Esophagus squamous epithelium (tissue), 5 donors: ENCODE data around the gene ARHGEF3. TPM values are rescaled to one million over a fixed set of nuclear protein-coding genes. Genes with fewer than 3 reads are reported as not detected.

Experiments used
- DNase-seq: peaks from one replicate; lab custom pipeline; 2025; lab: John Stamatoyannopoulos, UW
- H3K27ac ChIP-seq, 4 donors: fragments of 200-600 bp; sonication (generic); one replicate each; pipeline ENCODE4 v1.5.1; 2016 to 2019; ENCODE audit warnings: mild to moderate bottlenecking in 1 of 4
- H3K27me3 ChIP-seq, 4 donors: fragments of 200-600 bp; sonication (generic); 1 replicate in 3 of 4; 2 replicates in 1 of 4; pipeline versions ENCODE4 v1.5.1 to v1.6.0; 2017 to 2021; ENCODE audit warnings: antibody characterized with exemption in 1 of 4
- H3K36me3 ChIP-seq, 3 donors: fragments of 200-600 bp; sonication (generic); one replicate each; pipeline ENCODE4 v1.5.1; 2016 to 2019
- H3K4me1 ChIP-seq, 3 donors: fragments of 200-600 bp; sonication (generic); one replicate each; pipeline ENCODE4 v1.5.1; 2017 to 2019
- H3K4me3 ChIP-seq, 4 donors: fragments of 200-600 bp; sonication (generic); 1 replicate in 3 of 4; 2 replicates in 1 of 4; pipeline ENCODE4 v1.5.1; 2016 to 2019; ENCODE audit warnings: mild to moderate bottlenecking in 2 of 4, moderate library complexity in 1 of 4
- H3K9me3 ChIP-seq, 3 donors: fragments of 200-600 bp; sonication (generic); one replicate each; pipeline ENCODE4 v1.5.1; 2016 to 2019
- POLR2A ChIP-seq, 4 donors: fragments of 450-650 bp; IDR thresholded peaks; one replicate each; pipeline ENCODE4 v1.6.1; 2017; ENCODE audit warnings: antibody characterized with exemption in 4 of 4, mild to moderate bottlenecking in 4 of 4, moderate library complexity in 3 of 4
- WGBS, 2 donors: methylation state at CpG; one replicate each; pipeline ENCODE4 v1.1.5; 2018; 5-methylcytosine and 5-hydroxymethylcytosine counted together
- intact Hi-C: fragments of 100-400 bp; cut with DNase I; formaldehyde crosslinking; loops from one replicate; pipeline ENCODE4 v1.15.0; 2022
- total RNA-seq, 4 donors: library from RNA; depleted of rRNA; stranded (reverse); fragments of >200 nt; gene quantifications; one replicate each; pipeline ENCODE4 v1.1.0, GENCODE V29; 2016
- TF ChIP-seq, protein P1 (sequence below), 6 experiments: fragments of 450-650 bp in 4 of 6; fragments of 200-600 bp in 2 of 6; sonication (generic) in 2 of 6; IDR thresholded peaks; one replicate each; pipeline ENCODE4 v1.5.1; 2016 to 2019; ENCODE audit warnings: antibody characterized with exemption in 6 of 6, mild to moderate bottlenecking in 4 of 6, moderate library complexity in 4 of 6
- donor health status: DM: yes; HTN: yes; CAD: no.

ARHGEF3 gene
- total RNA-seq, 4 donors from 2014 or later: 20.6 to 26.3 (median 24.7) TPM

DNA sequence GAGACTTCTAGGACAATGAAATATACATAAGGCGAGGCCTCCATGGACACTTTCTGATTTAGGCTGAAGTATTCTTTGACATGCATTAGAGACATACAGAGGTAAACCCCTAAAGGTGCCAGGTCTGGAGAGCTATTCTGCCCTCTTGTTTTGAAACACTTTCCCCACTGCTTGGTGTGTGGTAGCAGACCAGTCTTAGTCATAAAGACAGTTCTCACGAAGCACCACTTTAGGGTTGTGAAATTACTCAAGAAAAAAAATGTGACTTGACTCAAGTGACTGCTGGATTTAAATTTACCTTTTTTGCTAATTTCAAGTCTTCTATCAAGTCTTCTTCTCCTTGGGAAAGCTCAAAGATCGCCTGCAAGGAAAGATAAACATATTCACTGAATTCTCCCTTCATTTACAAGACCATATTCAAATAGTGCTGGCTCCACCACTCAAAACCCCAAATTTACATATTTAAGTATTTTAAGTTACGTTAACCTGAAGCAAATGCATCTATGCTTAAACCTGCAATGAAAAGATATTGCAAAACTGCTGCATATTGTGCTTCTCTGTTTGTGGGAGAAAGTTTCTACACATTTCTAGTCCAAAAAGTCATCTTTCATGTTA is 48.4 kb downstream of the ARHGEF3 start:
- WGBS, 2 donors: 64 to 69% methylated on average over 4 of the region's 4 CpGs
- Histone ChIP-seq H3K9me3 (no peaks in the 10 kb centered on the region), H3K27me3 (no peaks in the 10 kb centered on the region), H3K27ac (peak overlapping the region in 2 of 4 donors; percentile 53 to 58), H3K36me3 (peaks cover 0 to 63% (median 5%) of the 10 kb centered on the region in 3 donors), H3K4me3 (no peak overlapping the region), H3K4me1 (peaks cover 5 to 65% (median 14%) of the 10 kb centered on the region in 3 donors)
- TF ChIP-seq, protein P1, sequence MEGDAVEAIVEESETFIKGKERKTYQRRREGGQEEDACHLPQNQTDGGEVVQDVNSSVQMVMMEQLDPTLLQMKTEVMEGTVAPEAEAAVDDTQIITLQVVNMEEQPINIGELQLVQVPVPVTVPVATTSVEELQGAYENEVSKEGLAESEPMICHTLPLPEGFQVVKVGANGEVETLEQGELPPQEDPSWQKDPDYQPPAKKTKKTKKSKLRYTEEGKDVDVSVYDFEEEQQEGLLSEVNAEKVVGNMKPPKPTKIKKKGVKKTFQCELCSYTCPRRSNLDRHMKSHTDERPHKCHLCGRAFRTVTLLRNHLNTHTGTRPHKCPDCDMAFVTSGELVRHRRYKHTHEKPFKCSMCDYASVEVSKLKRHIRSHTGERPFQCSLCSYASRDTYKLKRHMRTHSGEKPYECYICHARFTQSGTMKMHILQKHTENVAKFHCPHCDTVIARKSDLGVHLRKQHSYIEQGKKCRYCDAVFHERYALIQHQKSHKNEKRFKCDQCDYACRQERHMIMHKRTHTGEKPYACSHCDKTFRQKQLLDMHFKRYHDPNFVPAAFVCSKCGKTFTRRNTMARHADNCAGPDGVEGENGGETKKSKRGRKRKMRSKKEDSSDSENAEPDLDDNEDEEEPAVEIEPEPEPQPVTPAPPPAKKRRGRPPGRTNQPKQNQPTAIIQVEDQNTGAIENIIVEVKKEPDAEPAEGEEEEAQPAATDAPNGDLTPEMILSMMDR (IDR thresholded peaks at IDR 0.05): no peak
- TF ChIP-seq POLR2A (IDR thresholded peaks at IDR 0.05): no peak
- intact Hi-C loops: no loop called here
- no peak for DNase-seq

DNA sequence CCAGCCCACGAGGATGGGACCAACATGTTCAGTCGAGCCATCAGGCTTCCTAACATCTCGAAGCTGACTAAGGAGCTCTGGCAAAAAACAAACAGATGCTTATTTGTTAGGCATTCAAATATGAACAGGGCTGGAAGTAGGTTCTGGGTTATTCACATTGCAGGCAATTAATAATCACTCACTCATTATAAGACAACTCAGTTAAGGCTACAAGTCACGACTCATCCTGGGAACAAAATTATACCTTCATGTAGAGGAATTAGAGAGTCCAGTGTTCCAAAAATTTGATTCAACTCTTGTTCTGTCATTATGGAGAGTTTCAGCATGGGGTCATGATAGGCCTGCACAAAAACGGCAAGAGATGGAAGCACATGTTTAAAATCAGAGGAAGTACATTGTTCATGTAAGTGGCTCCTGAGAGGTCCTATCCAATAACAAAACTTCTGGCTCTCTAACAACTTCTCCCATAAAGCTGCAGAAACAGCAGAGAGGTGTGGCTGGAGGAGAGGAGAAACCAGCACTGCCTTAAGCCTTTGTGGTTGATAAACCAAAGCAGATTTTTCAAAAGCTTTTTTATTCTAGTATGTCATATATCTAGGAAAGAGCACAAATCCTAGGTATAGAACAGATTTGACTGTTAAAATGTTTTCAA is 50.6 kb downstream of the ARHGEF3 start:
- no peak for DNase-seq
- intact Hi-C loops: no loop called here
- Histone ChIP-seq H3K9me3 (no peaks in the 10 kb centered on the region), H3K27ac (peak overlapping the region in 2 of 4 donors; percentile 62 to 63), H3K4me1 (peaks cover 0 to 58% (median 10%) of the 10 kb centered on the region in 3 donors), H3K27me3 (no peaks in the 10 kb centered on the region), H3K36me3 (peaks cover 0 to 83% (median 5%) of the 10 kb centered on the region in 3 donors), H3K4me3 (no peak overlapping the region)
- TF ChIP-seq, protein P1 (IDR thresholded peaks at IDR 0.05): no peak
- WGBS, 2 donors: 41% methylated on average over 5 of the region's 5 CpGs

DNA sequence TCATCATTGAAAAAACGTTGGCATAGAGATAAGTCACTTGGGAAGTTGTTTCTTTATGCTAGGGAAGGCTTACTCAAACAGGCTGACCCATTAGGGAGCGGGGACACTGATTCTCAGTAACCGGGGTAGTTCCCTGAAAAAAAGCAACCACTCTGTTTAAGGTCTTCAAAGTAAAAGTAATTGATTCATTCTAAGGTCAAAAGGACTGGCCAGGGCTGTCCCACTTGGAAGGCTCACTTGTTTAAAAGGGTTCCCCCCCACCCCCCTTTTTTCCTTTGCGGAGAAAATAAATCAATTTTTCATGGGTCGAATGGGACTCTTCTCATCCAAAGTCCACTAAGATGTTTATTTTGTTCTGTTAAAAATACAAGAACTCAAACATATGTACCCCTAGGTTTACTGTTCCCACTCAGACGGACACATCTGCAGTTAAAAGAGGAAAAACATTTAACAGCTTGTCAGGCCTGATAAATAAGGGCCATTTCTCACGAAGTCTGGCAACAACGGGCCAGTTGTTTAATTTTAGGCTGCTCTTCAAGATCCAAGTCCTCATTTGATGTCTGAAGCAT is 53.0 kb downstream of the ARHGEF3 start:
- peak overlapping the region in 3 of 4 donors; percentile 37 to 58 (median 53) for H3K27ac ChIP-seq
- H3K36me3 ChIP-seq: peaks cover 0 to 89% (median 16%) of the 10 kb centered on the region in 3 donors
- no peaks in the 10 kb centered on the region for H3K27me3 ChIP-seq
- DNase-seq: no peak
- TF ChIP-seq, protein P1 (IDR thresholded peaks at IDR 0.05): no peak
- TF ChIP-seq POLR2A (IDR thresholded peaks at IDR 0.05): no peak
- intact Hi-C loops: no loop called here
- no peak overlapping the region for H3K4me3 ChIP-seq
- no peaks in the 10 kb centered on the region for H3K9me3 ChIP-seq
- H3K4me1 ChIP-seq: peaks cover 0 to 34% (median 5%) of the 10 kb centered on the region in 3 donors
- 53 to 66% methylated on average over 8 of the region's 8 CpGs for WGBS, 2 donors

DNA sequence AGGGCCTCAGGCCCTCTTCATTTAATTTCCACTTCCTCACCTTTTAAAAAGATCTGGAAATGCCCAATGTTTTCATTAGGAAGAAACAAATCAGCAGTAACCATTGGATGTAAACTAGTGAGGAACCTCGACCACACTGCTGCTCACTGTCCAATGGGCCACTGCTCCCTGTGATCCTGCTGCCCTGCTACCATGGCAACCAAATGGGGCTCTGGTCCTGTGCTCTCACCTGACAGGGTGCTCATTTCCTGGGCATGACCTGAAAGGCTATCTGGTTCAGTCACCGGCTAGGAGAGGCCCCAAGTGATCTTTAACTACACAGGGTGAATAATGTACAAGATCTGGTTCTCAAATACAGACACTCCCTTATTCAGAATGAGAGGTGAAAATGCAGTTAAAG is 54.6 kb downstream of the ARHGEF3 start:
- intact Hi-C loops: no loop called here
- peaks cover 4 to 89% (median 11%) of the 10 kb centered on the region in 3 donors for H3K36me3 ChIP-seq
- no peaks in the 10 kb centered on the region for H3K27me3 ChIP-seq

More for the DNA sequence above, 54.6 kb downstream of the ARHGEF3 start:
- no peak overlapping the region for H3K27ac ChIP-seq
- no peak for DNase-seq
- TF ChIP-seq POLR2A (IDR thresholded peaks at IDR 0.05): no peak
- TF ChIP-seq, protein P1 (IDR thresholded peaks at IDR 0.05): no peak
- no peak overlapping the region for H3K4me3 ChIP-seq
- H3K4me1 ChIP-seq: peaks cover 0 to 30% (median 5%) of the 10 kb centered on the region in 3 donors
- WGBS, 2 donors: 83% methylated on average over 2 of the region's 2 CpGs
- no peaks in the 10 kb centered on the region for H3K9me3 ChIP-seq
